Neutrophil (primary cell): ENCODE data around the gene CLCNKA.

ENCODE experiments used
- H3K27ac ChIP-seq: fragments of 200-600 bp; sonication (generic); 2 replicates; pipeline ENCODE4 v1.5.1; 2016; ENCODE audit warnings: mild to moderate bottlenecking, moderate library complexity
- H3K27me3 ChIP-seq: fragments of 200-600 bp; sonication (generic); 2 replicates; pipeline ENCODE4 v1.6.0; 2016; ENCODE audit warnings: mild to moderate bottlenecking
- H3K36me3 ChIP-seq: fragments of 200-600 bp; sonication (generic); 2 replicates; pipeline ENCODE4 v1.5.1; 2017
- H3K4me1 ChIP-seq, 2 experiments: fragments of 200-600 bp in 1 of 2; sonication (generic) in 1 of 2; 1 replicate in 1 of 2; 2 replicates in 1 of 2; pipeline versions ENCODE4 v1.5.1 to v1.6.1; 2013 to 2016; ENCODE audit warnings: low read depth in 1 of 2, low read length in 1 of 2, mild to moderate bottlenecking in 1 of 2, moderate library complexity in 1 of 2; ENCODE audit not compliant: control insufficient read depth in 1 of 2, insufficient read depth in 1 of 2
- H3K4me3 ChIP-seq, 2 experiments: fragments of 200-600 bp in 1 of 2; sonication (generic) in 1 of 2; 1 replicate in 1 of 2; 2 replicates in 1 of 2; pipeline ENCODE4 v1.5.1; 2013 to 2016; ENCODE audit warnings: low read depth in 1 of 2, low read length in 1 of 2, mild to moderate bottlenecking in 1 of 2, moderate library complexity in 1 of 2
- H3K9me3 ChIP-seq: fragments of 200-600 bp; sonication (generic); 2 replicates; pipeline ENCODE4 v1.5.1; 2016
- CTCF ChIP-seq: fragments of 200-600 bp; sonication (generic); IDR thresholded peaks from 2 replicates; pipeline ENCODE4 v1.5.1; 2016; ENCODE audit warnings: antibody characterized with exemption

Gene CLCNKA

GRCh38 chr1:16074217-16074616, 52.4 kb downstream of the CLCNKA start:
- Histone ChIP-seq H3K27ac (no peak overlapping the region), H3K4me3 (no peak overlapping the region), H3K27me3 (peaks cover 63% of the 10 kb centered on the region), H3K4me1 (peaks cover 2 to 3% of the 10 kb centered on the region in 2 experiments), H3K9me3 (no peaks in the 10 kb centered on the region), H3K36me3 (no peaks in the 10 kb centered on the region)
- no peak for TF ChIP-seq CTCF

DNA sequence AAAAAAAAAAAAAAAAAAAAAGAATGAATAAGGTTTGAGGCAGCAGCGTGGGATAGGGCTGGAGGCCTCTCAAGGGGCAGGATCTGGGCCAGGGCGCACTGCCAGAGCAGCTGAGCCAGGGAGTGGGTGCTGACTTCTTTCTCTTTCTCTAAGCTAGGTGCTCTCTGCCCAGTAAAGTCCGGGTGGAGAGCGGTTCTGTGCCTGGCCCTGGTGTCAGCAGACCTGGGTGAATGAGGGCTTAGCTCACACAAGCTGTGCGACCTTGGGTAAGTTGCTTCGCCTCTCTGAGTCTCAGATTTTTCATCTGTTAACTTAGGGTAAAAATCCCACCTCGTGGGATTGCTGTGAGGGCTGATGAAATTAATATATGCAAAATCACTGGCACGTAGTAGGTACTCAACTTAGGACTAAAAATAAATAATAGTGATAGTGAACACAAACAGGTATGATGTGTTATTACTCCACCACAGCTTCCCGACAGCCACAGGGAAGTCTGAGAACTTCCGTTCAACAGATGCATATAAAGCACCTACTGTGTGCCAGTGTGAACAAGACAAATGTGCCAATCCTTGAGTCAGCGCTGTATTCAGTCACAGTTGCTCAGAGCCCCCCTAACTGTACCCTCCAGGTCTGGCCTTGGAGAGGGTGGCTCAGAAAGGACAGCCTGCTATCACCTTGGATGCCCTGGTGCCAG, 53.6 kb downstream of the CLCNKA start:
- peaks cover 56% of the 10 kb centered on the region for H3K27me3 ChIP-seq
- peaks cover 2 to 3% of the 10 kb centered on the region in 2 experiments for H3K4me1 ChIP-seq
- no peaks in the 10 kb centered on the region for H3K9me3 ChIP-seq
- H3K27ac ChIP-seq = no peak overlapping the region
- H3K36me3 ChIP-seq = no peaks in the 10 kb centered on the region
- no peak overlapping the region for H3K4me3 ChIP-seq
- no peak for TF ChIP-seq CTCF

GRCh38 chr1:16076031-16076864, 54.4 kb downstream of the CLCNKA start:
- no peak overlapping the region for H3K27ac ChIP-seq
- H3K36me3 ChIP-seq = no peaks in the 10 kb centered on the region
- no peaks in the 10 kb centered on the region for H3K9me3 ChIP-seq
- peaks cover 2 to 3% of the 10 kb centered on the region in 2 experiments for H3K4me1 ChIP-seq
- no peak overlapping the region for H3K4me3 ChIP-seq
- H3K27me3 ChIP-seq = peaks cover 49% of the 10 kb centered on the region
- TF ChIP-seq CTCF = no peak

- TF ChIP-seq CTCF = no peak
Observed at GRCh38 chr1:16076865-16077238, 55.0 kb downstream of the CLCNKA start.

DNA sequence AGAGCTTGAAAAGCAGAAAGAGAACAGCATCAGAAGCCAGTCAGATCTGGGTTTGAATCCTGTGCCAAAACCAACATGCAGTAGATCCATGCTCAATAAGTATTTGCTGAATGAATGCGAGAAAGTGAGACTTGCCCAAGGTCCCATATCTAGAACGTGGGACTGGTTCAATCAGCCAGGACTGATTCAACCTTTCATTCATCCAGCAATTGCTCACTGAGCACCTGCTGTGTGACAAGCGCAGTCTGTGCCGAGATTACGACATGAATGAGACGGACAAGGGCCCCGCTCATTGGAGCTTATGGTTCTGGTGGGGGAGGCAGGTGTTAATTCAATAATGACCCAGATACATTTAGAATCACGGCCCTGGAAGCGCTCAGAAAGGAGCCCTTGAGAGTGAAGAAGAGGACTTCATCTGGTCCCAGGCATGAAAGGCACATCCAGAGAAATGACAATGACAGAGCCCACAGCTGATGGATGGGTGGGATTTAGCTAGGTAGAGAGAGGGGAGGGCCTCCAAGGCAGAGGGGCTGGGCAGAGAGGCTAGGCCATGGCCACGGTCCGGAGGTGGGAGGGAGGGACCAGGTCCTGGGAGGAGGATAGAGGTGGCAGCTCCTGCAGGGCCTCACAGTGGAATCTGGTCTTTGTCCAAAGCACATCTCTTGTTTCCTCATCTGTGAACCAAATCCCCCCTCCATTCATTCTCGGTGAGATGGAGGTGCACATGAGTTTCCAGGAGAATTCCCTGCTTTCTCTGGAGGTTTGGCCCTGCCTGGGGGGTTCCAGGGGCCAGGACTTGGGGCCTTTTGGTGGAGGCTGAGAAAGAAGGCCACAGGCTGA, 55.8 kb downstream of the CLCNKA start:
- no peaks in the 10 kb centered on the region for H3K36me3 ChIP-seq
- no peaks in the 10 kb centered on the region for H3K9me3 ChIP-seq
- peaks cover 35% of the 10 kb centered on the region for H3K27me3 ChIP-seq
- no peak overlapping the region for H3K27ac ChIP-seq
- no peak overlapping the region for H3K4me3 ChIP-seq
- TF ChIP-seq CTCF = no peak
- peaks cover 2 to 3% of the 10 kb centered on the region in 2 experiments for H3K4me1 ChIP-seq

More at GRCh38 chr1:16076865-16077238, 55.0 kb downstream of the CLCNKA start:
- H3K9me3 ChIP-seq = no peaks in the 10 kb centered on the region
- no peak overlapping the region for H3K4me3 ChIP-seq
- H3K36me3 ChIP-seq = no peaks in the 10 kb centered on the region
- peaks cover 43% of the 10 kb centered on the region for H3K27me3 ChIP-seq
- peaks cover 2 to 3% of the 10 kb centered on the region in 2 experiments for H3K4me1 ChIP-seq
- no peak overlapping the region for H3K27ac ChIP-seq
